ENCODE results near the gene ADGRE2. TPM values are rescaled to one million over a fixed set of nuclear protein-coding genes. Genes with fewer than 3 reads are reported as not detected.
"Not testable (repeated sequence)": the region's sequence is repeated elsewhere in the genome, so short reads cannot be mapped to it uniquely, and the experiment has no call there.

The ADGRE2 gene
- total RNA-seq, result 1.5 TPM

DNA sequence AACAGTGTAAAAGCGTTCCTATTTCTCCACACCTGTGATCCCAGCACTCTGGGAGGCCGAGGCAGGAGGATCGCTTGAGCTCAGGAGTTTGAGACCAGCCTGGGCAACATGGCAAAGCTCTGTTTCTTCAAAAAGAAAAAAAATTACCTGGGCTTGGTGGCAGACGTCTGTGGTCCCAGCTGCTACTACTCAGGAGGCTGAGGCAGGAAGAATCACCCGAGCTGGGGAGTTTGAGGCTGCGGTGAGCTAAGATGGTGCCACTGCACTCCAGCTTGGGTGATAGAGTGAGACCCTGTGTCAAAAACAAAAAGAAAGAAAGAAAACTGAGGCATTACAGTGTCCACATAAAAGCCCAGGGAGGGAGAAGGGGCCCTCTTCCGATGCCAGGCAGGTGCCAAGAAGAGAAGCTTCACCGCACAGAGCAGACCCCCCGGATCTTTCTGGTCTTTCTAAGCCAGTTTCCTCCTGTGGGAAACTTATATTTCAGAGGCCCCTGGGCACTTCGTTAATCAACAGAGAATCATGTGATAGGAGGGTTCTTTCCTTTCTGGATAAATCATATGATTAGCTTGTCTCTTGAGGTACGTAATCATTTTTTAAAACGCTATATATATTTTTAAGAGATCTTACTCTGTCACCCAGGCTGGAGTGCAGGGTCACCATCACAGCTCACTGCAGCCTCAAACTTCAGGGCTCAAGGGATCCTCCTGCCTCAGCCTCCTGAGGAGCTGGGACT lies at the start of gene ADGRE2:
Gene ADGRE2, minus strand, starts transcription at position 451 of the 736 bp plus-strand sequence. CDS start 1,804 bp downstream, outside the sequence.
- not testable (repeated sequence) for ATAC-seq

GRCh38 chr19:14826006-14826405 lies 47.6 kb upstream of the ADGRE2 start:
- ATAC-seq, result no peak

- no peak for ATAC-seq
Observed at GRCh38 chr19:14821937-14822336, 43.6 kb upstream of the ADGRE2 start.

DNA sequence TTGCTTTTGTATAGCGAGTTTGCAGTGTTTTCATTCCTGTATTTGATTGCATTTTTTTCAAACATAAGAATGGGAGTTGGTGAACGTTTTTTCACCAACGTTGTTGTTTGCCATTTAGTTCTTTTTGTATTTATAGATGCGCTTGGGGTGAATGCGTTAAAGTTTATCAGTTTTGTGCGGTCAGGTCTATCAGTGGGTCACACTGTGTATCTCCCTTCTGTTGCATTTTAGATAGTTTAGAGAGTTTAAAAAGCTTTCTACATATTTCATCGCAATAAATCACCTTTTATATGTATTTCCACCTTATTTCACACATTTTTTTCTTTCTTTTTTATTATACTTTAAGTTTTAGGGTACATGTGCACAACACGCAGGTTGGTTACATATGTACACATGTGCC lies 40.2 kb upstream of the ADGRE2 start:
- no peak for ATAC-seq

- ATAC-seq, result no peak
Observed at GRCh38 chr19:14817052-14817451, 38.7 kb upstream of the ADGRE2 start.

DNA sequence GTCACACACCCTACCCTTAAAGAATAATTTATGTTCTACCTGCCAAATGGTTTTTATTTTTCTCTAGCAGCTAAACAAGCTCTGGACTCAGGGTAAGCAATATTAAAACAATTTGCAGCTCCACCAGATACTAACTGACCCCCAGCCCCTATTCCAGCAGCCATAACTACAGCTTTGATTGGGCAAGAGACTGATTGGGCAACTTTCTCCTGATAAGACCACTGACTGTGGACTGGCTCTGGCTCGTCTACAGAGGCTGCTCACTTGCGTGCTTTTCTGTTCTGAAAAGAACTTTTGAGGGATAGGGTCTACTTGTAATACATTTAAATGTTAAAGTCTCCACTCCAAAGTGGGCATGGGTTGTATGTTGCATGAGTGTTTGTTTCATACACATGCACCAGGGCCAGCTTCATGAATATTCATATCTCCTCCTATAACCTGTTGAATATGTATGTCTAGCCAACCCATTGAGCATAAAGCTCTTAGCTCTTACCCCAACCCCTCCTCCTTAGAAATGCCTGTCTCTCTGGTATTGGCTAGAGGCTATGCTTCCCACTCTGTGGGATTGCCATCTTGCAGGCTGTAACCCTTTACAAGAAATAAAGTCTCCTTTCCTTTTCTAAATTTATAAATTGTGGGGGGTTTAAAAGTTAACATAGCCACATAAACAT lies 36.8 kb upstream of the ADGRE2 start:
- ATAC-seq, result no peak

GRCh38 chr19:14809272-14810057 lies 31.1 kb upstream of the ADGRE2 start:
- ATAC-seq, result no peak

DNA sequence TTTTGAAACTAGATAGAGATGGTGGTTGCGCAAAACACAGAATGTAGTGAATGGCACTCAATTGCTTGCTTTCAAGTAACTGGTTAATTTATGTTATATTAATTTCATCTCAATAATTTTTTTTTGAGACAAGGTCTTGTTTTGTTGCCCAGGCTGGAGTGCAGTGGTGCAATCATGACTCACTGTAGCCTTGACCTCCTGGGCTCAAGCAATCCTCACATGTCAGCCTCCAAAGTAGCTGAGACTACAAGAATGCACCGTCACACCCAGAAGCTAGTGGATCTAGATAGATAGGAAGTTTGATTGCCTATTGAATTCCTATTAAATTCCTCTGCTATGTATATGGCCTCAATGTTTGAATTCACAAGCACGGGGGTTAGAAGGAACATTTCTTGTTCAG lies 26.4 kb upstream of the ADGRE2 start:
- no peak for ATAC-seq

- ATAC-seq, result no peak
Observed at GRCh38 chr19:14798760-14799159, 20.4 kb upstream of the ADGRE2 start.

- no peak for ATAC-seq
Observed at GRCh38 chr19:14796021-14796420, 17.7 kb upstream of the ADGRE2 start.

- no peak for ATAC-seq
Observed at GRCh38 chr19:14795078-14795721, 16.8 kb upstream of the ADGRE2 start.

DNA sequence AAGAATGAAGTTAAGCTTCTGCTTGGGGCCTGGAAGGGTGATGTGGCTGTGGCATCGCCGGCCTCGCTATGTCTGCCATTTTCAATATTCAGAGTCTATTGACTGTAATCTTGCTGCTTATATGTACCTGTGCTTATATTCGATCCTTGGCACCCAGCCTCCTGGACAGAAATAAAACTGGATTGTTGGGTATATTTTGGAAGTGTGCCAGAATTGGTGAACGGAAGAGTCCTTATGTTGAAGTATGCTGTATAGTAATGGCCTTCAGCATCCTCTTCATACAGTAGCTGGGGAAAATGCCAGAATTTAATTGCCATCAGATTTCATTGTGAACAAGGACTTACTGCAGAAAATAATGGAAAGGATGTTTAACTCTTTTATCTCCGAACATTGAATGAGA lies 13.9 kb upstream of the ADGRE2 start:
- not testable (repeated sequence) for ATAC-seq

GRCh38 chr19:14786421-14786851 lies 8.1 kb upstream of the ADGRE2 start:
- peak; percentile 24 for ATAC-seq

DNA sequence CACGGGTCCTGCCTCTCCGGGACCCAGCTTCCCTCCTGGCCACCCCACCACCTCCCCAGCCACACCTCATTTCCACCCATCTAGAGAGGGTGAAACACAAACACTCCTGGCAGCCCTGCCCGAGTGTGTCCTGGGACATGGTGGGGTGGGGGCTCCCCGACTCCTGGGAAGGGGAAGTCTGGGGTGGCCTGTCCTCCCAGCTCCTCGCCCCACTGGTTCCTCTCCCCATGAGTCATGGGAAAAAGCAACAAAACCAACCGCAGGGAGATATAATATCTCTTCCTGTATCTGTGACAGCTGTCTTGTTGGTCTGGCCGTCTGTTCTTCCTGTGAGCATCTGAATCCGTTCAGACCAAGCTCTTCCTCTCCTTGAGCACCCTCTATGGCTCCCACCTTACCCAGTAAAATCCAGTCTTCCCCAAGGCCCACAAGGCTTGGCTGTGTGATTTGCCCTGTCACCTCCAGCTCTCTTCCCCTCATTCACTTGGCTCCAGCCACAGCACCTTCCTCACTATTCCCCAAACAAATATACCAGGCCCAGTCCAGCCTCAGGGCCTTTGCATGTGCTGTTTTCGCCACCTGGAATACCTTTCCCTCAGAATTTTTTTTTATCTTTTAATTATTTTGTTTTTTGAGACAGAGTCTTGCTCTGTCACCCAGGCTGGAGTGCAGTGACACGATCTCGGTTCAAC lies 6.9 kb upstream of the ADGRE2 start:
- peak; percentile 74 for ATAC-seq

DNA sequence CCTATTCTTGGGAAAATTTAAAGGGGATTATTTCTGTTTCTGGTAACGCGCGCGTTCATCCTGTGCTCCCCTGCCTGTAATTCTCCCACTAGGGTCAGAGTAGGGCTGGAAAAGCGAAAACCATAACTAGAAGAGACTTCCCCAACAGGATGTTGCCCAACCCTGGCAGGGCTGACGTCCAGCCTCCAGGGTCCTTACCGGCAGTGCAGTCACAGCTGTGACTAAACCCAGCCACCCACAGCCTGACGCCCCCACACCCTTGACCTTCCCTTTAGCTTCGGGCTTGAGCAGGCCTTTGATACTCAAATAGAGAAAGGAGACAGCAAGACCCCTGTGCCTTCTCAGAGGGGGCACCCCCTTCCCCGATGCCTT lies 6.4 kb upstream of the ADGRE2 start:
- ATAC-seq, result peak; percentile 66

- ATAC-seq, result not testable (repeated sequence)
Observed at GRCh38 chr19:14783410-14783998, 5.1 kb upstream of the ADGRE2 start.

GRCh38 chr19:14782626-14783409 lies 4.5 kb upstream of the ADGRE2 start:
- ATAC-seq, result no peak

- not testable (repeated sequence) for ATAC-seq
Observed at GRCh38 chr19:14781713-14782536, 3.6 kb upstream of the ADGRE2 start.

DNA sequence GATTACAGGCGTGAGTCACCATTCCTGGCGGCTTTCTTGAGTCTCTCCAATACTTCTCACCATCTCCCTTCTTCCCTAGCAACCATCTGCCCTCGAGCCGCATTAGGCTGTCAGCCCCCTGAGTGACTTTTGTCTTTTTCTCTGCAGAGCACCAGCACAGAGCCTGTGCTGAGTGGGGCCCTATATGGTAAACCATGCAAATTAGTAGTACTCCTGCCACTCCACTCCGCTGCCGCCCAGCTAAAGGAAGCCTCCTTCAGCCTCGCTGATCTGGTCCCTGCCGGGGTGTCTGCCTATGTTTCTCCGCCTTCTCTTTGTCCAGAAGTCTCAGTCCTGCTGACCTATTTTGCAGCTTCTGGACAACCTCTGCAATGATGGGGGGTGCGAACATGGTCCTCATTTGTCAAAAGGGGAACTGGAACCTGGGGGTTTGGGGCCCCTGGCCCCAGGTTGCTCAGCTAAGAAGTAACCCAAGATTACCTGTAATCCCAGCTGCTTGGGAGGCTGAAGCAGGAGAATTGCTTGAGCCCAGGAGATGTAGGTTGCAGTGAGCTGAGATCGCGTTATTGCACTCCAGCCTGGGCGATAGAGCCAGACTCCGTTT lies 2.4 kb upstream of the ADGRE2 start:
- not testable (repeated sequence) for ATAC-seq

DNA sequence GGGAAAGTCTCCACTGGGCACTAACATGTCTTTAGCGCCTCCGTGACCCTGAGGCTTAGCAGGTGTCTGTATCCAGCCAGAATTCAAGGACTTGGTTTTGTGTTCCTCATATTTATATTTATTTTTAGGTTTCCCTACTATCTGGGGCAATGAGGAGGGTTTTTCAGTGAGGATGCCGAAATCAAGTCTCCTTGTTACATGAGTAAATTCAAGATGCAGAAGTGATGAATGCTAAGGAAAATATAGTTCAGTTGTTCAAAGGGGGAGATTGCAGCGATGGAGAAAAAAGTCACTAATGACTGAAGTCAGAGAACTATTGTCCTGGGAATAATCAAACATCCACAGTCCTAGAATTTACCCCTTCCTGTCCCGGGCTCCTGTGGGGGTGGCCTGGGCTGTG lies 791 bp upstream of the ADGRE2 start:
- no peak for ATAC-seq

Data from esophagus mucosa (tissue), 1 donor.